LNCaP clone FGC (cell line): ENCODE measurements around the gene LMLN.
"Not testable (repeated sequence)": the region's sequence is repeated elsewhere in the genome, so short reads cannot be mapped to it uniquely, and the experiment has no call there.

Experiments
- DNase-seq: peaks from one replicate; pipeline ENCODE4 v3.0.0-alpha.2; 2011; ENCODE audit warnings: low read depth
- H3K4me3 ChIP-seq: 2 replicates; pipeline ENCODE4 v1.5.1; 2011; ENCODE audit warnings: mild to moderate bottlenecking, low read depth, low read length, control low read depth
- CTCF ChIP-seq: IDR thresholded peaks from 2 replicates; pipeline ENCODE4 v1.5.1; 2012; ENCODE audit warnings: mild to moderate bottlenecking; ENCODE audit not compliant: control insufficient read depth, insufficient read depth; ENCODE audit errors: extremely low read depth

The LMLN gene

GRCh38 chr3:197959500-197959890 lies 522 bp upstream of the LMLN start:
- no peak for TF ChIP-seq CTCF
- no peak for DNase-seq
- H3K4me3 ChIP-seq, result peak overlapping the region; percentile 62

GRCh38 chr3:197960694-197961581 lies 921 bp downstream of the LMLN start:
- no peak for TF ChIP-seq CTCF
- H3K4me3 ChIP-seq, result peak overlapping the region; percentile 62
- DNase-seq, result no peak

- H3K4me3 ChIP-seq, result peak overlapping the region; percentile 62; the same call in 1 of the 2 replicates
- no peak for TF ChIP-seq CTCF
- DNase-seq, result no peak
These were observed 1.5 kb downstream of the LMLN start for GRCh38 chr3:197961582-197961945.

- no peak overlapping the region for H3K4me3 ChIP-seq
- no peak for TF ChIP-seq CTCF
- no peak for DNase-seq
These were observed 3.1 kb downstream of the LMLN start for GRCh38 chr3:197963019-197963637.

GRCh38 chr3:197967337-197967989 lies 7.4 kb downstream of the LMLN start:
- DNase-seq, H3K4me3 ChIP-seq: not testable (repeated sequence)

- no peak overlapping the region for H3K4me3 ChIP-seq
- no peak for TF ChIP-seq CTCF
- DNase-seq, result no peak
These were observed 10.6 kb downstream of the LMLN start for GRCh38 chr3:197970588-197970987.

- H3K4me3 ChIP-seq, result no peak overlapping the region
- TF ChIP-seq CTCF, result no peak
- DNase-seq, result no peak
These were observed 14.0 kb downstream of the LMLN start for GRCh38 chr3:197974016-197974415.
